Thoracic aorta (tissue), 2 donors: ENCODE results near the gene GABARAPL2. TPM values are rescaled to one million over a fixed set of nuclear protein-coding genes. Genes with fewer than 3 reads are reported as not detected.
A peak's percentile ranks its signal among the peaks of the same experiment; 100 is the strongest.

Experiments
- ATAC-seq: fragments of 150-250 bp; one replicate; pipeline ENCODE4 v1.8.0; 2017; ENCODE audit warnings: low read depth; ENCODE audit not compliant: insufficient number of reproducible peaks, low FRiP score
- DNase-seq: peaks from one replicate; pipeline ENCODE4 v3.0.0-alpha.2; 2020; ENCODE audit warnings: low spot score
- H3K27ac ChIP-seq, 2 donors: fragments of 200-600 bp; sonication (generic); 1 replicate in 1 of 2; 2 replicates in 1 of 2; pipeline ENCODE4 v1.5.1; 2016; ENCODE audit warnings: mild to moderate bottlenecking in 2 of 2, moderate library complexity in 2 of 2
- H3K27me3 ChIP-seq: fragments of 200-600 bp; sonication (generic); replicated peaks from 2 replicates; pipeline ENCODE4 v1.6.0; 2016; ENCODE audit warnings: mild to moderate bottlenecking; ENCODE audit not compliant: insufficient read depth
- H3K36me3 ChIP-seq: fragments of 200-600 bp; sonication (generic); one replicate; pipeline ENCODE4 v1.5.1; 2016
- H3K4me1 ChIP-seq, 2 donors: fragments of 200-600 bp; sonication (generic); 1 replicate in 1 of 2; 2 replicates in 1 of 2; pipeline versions ENCODE4 v1.5.1 to v1.6.0; 2016; ENCODE audit warnings: low read depth in 2 of 2, mild to moderate bottlenecking in 1 of 2; ENCODE audit not compliant: control insufficient read depth in 1 of 2
- H3K4me3 ChIP-seq: fragments of 200-600 bp; sonication (generic); 2 replicates; pipeline ENCODE4 v1.5.1; 2016; ENCODE audit warnings: mild to moderate bottlenecking
- H3K9me3 ChIP-seq: fragments of 200-600 bp; sonication (generic); 2 replicates; pipeline ENCODE4 v1.5.1; 2016
- CTCF ChIP-seq: fragments of 200-600 bp; sonication (generic); IDR thresholded peaks from one replicate; pipeline ENCODE4 v1.5.1; 2019; ENCODE audit warnings: antibody characterized with exemption
- total RNA-seq, 2 donors: library from RNA; depleted of rRNA; stranded (reverse); fragments of >200 nt; gene quantifications; one replicate each; pipeline versions ENCODE4 v1.1.0 to v1.2.3, GENCODE V29; 2016

GABARAPL2 gene
- 100 to 1,000 TPM; 101 to 122 TPM for total RNA-seq

- DNase-seq: no peak
- peaks cover 28 to 56% of the 10 kb centered on the region in 2 donors for H3K4me1 ChIP-seq
- peak; percentile 82 for ATAC-seq
- H3K9me3 ChIP-seq: no peaks in the 10 kb centered on the region
- H3K4me3 ChIP-seq: peak within 1 kb of the TSS; percentile 96
- peak within 1 kb of the TSS; percentile 56 to 67 for H3K27ac ChIP-seq
- peaks cover 2% of the 10 kb centered on the region for H3K36me3 ChIP-seq
- no peaks in the 10 kb centered on the region for H3K27me3 ChIP-seq
- no peak for TF ChIP-seq CTCF
These were observed at the start of gene GABARAPL2 for GRCh38 chr16:75566040-75566757. Gene GABARAPL2 (plus strand): TSS chr16:75566379. CDS start chr16:75566487, 108 bp downstream.

- ATAC-seq (no peak), DNase-seq (no peak)
- no peak overlapping the region for H3K27ac ChIP-seq
- H3K27me3 ChIP-seq: no peaks in the 10 kb centered on the region
- no peaks in the 10 kb centered on the region for H3K36me3 ChIP-seq
- no peak overlapping the region for H3K4me3 ChIP-seq
- H3K9me3 ChIP-seq: no peaks in the 10 kb centered on the region
- no peak for TF ChIP-seq CTCF
- H3K4me1 ChIP-seq: peaks cover 7 to 9% of the 10 kb centered on the region in 2 donors
These were observed 47.0 kb upstream of the GABARAPL2 start for GRCh38 chr16:75519175-75519574.

- TF ChIP-seq CTCF: no peak
These were observed 40.0 kb upstream of the GABARAPL2 start for GRCh38 chr16:75526032-75526790.

GRCh38 chr16:75527825-75528299, 38.3 kb upstream of the GABARAPL2 start:
- no peak overlapping the region for H3K4me3 ChIP-seq
- no peaks in the 10 kb centered on the region for H3K36me3 ChIP-seq
- no peaks in the 10 kb centered on the region for H3K27me3 ChIP-seq
- no peak overlapping the region for H3K27ac ChIP-seq
- no peak for TF ChIP-seq CTCF
- H3K9me3 ChIP-seq: no peaks in the 10 kb centered on the region
- DNase-seq (no peak), ATAC-seq (no peak)
- H3K4me1 ChIP-seq: no peaks in the 10 kb centered on the region

More at GRCh38 chr16:75526032-75526790, 40.0 kb upstream of the GABARAPL2 start:
- DNase-seq (no peak), ATAC-seq (no peak)
- Histone ChIP-seq H3K36me3 (no peaks in the 10 kb centered on the region), H3K27me3 (no peaks in the 10 kb centered on the region), H3K4me3 (no peak overlapping the region), H3K9me3 (no peaks in the 10 kb centered on the region), H3K4me1 (no peaks in the 10 kb centered on the region), H3K27ac (no peak overlapping the region)
